D341Med (cell line): ENCODE results near the gene CYP21A2.
"Not testable (repeated sequence)": the region's sequence is repeated elsewhere in the genome, so short reads cannot be mapped to it uniquely, and the experiment has no call there.

Source experiments
- DNase-seq: peaks from one replicate; pipeline ENCODE4 v3.0.0; 2012; ENCODE audit warnings: low spot score

Gene CYP21A2

DNA sequence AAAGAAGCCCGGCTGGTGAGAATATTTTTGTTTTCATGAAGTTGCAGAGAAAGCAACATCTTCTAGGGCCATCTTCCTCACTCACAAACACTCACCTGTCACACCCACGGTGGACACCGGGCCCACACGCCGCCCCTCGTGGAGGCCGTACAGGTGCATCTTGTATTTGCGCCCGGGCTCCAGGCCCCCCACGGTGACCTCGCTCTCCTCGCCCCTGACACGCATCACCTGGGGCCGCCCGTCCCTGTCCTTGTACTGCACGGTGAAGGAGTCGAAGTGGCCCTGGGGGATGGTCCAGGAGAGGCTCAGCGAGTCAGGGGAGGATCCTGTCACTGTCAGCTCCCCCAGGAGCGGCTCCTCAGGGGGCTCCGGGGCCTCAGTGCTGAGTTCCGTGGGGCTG, 17.5 kb downstream of the CYP21A2 start:
- DNase-seq: not testable (repeated sequence)

DNA sequence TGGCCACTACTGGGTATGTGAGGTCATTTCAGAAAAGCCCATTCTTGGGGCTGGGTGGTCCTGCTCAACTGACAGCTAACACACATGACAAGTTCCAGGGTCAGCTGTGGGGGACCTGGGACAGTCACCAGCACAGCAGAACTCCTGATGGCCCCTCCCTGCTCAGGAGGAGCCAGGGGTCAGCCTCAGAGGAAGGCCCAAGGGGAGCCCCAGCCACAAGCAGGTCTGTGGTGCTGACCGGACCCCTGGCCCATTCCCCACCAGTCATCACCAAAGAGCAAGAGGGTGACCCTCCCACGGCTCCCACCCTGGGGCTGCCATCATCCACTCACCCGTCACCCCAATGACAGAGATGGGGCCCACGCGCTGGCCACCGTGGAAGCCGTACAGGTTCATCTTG, 18.0 kb downstream of the CYP21A2 start:
- DNase-seq: no peak

DNA sequence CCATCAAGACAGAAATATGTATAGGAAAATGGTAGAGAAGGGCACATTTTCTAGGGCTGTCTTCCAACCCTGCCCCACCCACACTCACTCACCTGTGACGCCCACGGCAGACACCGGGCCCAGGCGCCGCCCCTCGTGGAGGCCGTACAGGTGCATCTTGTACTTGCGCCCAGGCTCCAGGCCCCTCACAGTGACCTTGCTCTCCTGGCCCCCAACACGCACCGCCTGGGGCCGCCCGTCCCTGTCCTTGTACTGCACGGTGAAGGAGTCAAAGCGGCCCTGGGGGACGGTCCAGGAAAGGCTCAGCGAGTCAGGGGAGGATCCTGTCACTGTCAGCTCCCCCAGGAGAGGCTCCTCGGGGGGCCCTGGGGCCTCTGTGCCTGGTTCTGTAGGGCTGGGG, 19.8 kb downstream of the CYP21A2 start:
- DNase-seq: no peak

DNA sequence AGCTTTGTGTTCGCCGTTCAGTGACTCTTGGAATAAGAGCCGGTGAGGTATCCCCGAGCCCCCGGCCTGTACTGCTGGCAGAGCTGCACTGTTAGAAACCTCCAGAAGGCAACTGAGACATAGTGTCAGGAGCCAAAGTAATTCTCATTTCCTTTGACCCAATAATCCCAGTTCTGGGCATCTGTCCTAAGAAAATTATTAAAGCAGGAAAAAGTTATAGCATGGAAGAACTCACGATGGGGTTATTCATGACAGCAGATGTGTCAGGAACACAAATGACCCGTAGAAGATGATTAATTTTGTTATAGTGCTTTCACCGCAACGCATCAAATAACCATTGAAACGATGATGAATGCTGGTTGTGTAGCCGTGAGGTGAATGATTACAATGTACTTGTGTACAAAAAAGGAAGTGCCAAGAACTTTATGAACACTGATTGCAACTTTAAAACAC, 20.3 kb downstream of the CYP21A2 start:
- no peak for DNase-seq

DNA sequence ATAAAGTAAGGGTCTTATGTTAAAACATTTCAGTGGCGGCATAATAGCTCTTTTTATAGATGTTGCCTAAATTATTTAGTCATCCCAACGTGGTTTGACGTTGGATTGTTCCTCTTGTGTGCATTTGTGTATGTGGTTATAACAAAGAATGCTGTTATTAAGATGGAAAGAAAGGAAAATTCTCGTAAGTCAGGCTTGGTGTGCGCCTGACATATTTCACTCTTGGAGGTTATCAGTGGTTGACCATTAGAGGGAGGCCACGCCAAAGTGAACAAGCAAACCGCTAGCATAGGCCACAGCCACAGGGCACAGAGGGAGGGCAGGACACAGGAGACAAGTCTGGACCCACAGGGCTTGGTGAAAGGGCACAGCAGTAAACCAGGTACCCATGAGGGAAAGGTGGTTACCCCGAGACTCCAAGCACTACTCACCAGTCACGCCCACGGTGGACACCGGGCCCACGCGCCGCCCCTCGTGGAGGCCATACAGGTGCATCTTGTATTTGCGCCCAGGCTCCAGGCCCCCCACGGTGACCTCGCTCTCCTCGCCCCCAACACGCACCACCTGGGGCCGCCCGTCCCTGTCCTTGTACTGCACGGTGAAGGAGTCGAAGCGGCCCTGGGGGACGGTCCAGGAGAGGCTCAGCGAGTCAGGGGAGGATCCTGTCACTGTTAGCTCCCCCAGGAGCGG, 22.9 kb downstream of the CYP21A2 start:
- DNase-seq: no peak

DNA sequence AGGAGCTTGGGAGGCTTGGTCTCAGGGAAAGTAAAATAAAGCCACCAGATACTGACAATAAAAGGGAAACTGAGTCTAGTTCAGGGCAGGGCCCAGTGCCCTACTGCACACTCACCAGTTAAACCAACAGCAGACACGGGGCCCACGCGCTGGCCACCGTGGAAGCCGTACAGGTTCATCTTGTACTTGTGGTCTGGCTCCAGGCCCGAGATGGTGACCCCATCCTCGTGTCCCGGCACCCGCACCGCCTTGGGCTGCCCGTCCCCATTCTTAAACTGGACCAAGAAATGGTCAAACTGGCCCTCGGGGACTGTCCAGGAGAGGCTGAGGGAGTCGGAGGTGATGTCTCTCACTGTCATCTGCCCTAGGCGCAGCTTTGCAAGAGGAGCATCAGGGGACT, 26.5 kb downstream of the CYP21A2 start:
- no peak for DNase-seq

DNA sequence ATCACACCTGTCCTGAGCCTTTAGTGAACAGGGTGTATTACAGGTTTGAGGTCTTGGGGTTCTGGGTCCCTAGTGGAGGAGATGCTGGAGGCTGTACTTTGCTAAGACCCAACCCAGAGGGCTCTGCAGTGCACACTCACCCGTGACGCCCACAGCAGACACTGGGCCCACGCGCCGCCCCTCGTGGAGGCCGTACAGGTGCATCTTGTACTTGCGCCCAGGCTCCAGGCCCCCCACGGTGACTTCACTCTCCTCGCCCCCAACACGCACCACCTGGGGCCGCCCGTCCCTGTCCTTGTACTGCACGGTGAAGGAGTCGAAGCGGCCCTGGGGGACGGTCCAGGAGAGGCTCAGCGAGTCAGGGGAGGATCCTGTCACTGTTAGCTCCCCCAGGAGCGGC, 29.3 kb downstream of the CYP21A2 start:
- not testable (repeated sequence) for DNase-seq

DNA sequence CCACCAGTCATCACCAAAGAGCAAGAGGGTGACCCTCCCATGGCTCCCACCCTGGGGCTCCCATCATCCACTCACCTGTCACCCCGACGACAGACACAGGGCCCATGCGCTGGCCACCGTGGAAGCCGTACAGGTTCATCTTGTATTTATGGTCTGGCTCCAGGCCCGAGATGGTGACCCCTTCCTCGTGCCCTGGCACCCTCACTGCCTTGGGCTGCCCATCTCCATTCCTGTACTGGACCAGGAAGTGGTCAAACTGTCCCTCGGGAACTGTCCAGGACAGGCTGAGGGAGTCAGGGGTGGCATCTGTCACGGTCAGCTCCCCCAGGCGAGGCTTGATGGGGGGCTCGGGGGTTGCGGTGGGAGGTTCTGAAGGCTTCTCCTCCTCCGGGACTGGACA, 30.1 kb downstream of the CYP21A2 start:
- not testable (repeated sequence) for DNase-seq

DNA sequence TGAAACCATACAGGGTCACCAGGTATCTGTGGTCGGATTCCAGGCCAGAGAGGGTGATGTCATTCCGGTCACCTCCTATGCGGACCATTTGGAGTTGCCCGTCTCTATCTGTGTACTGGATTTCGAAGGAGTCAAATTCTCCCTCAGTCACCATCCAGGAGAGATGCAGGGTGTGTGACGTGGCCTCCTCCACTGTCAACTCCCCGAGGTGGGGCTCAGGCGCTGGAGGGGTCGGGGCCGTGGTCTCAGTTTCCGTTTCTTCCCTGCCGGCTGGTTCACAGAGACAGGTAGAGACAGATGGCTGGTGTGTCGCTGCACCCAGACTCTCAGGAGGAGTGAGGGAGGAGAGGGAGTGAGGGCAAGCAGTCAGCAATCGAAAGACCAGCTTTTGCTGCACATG, 30.7 kb downstream of the CYP21A2 start:
- DNase-seq: no peak

DNA sequence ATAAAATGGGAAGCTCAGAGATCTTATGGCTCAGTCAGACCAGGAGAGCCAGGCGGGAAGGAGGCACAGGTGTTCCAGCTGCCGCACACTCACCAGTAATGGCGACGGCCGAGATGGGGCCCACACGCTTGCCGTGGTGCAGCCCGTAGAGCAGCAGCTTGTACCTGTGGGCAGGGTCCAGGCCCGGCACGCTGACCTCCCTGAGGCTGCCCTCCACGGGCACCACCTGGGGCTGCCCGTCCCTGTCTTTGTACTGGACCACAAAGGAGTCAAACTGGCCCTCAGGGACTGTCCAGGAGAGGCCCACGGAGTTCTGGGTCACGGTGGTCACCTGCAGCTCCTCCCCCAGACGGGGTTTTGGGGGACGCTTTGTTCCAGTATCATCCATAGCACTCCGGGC, 31.2 kb downstream of the CYP21A2 start:
- no peak for DNase-seq

DNA sequence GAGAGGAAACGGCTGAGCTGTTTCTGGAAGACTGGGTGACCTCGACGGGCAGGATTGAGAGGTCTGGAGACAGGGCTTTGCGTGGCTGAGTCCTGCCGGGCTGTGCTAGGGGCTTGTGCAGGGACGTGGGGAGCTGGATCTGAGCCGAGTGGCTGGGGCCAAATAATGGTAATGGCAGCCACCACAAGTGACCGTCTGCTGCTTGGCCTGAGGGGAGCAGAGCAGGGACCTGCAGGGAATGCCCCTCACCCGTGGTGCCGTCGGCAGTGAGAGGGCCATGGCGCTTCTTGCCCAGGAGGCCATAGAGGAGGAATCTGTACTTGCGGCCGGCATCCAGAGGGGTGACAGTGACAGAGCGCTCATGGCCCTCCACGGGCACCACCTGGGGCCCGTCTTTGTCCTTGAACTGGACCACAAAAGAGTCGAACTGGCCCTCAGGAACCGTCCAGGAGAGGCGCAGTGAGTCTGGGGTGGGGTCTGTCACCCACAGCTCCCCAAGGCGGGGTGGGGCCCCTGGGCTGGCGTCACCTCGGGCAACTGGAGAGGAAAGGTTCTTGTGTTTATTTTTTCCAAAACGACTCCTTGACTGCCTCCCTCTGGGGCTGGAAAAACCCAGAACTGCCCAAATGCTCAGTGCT, 31.8 kb downstream of the CYP21A2 start:
- no peak for DNase-seq

DNA sequence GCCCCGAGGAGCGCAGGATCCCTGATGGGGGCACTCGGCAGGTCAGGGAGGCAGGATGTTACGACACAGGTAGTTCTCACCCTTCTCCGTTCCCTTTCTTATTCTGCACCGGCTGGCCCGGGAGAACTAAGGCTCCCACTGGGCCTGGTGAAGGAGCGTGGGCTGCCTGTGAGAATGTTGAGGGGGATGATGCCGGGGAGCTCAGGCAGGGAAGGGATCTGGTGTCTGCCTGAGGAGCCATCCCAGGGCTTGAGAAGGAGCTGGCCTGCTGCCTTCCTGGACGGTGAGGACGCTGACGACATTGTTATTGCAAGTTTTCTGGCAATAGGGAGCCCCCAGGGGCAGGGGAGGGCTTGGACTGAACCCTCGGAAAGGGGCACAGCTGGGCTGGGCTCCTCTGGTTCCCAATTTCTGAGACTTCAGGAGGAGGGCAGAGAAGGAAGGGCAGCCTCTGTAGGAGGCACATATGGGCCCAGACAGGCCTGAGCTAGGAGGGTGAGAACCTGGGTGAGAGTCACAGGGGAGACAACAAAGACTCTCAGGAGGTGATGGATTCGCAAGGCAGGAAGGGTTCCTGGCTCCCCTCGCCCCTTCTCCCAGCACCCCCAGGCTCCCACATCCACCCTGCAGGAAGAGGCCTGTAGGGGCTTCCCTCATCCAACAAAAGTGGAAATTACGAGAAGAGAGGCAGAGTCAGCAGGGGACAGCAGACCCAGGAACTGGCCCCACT, 32.8 kb downstream of the CYP21A2 start:
- DNase-seq: no peak

DNA sequence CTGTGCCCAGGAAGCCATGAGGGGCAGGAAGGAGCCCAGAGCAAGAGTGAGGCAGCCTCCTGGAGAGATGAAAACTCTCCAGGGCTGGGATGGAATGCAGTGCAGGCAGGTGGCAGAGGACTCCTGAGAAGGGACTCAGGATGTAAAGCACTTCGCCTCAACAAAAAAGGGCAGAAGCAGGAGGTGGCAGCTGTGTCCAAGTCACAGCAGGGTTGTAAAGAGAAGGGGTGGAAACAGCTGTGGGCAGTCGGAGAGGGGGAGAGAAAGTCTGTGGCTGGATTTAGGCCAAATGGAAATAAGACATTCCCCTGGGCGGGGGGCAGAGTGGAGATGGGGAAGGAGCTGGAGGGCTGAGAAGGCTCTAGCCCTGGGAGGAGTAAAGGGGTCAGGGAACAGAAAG, 34.9 kb downstream of the CYP21A2 start:
- DNase-seq: no peak

DNA sequence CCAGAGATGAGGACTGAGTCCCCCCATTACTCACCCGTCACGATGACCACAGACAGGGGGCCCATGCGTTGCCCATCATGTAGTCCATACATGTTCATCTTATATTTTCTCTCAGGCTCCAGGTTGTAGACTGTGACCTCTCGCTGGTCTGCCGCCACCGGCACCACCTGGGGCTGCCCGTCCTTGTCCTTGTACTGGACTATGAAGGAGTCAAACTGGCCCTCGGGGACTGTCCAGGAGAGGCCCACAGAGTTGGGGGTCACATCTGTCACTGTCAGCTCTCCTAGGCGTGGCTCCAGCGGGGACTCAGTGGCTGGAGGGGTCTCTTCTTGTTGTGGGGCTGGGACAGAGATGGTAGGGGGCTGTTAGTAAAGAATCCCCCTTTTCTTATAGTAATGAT, 35.4 kb downstream of the CYP21A2 start:
- DNase-seq: no peak

DNA sequence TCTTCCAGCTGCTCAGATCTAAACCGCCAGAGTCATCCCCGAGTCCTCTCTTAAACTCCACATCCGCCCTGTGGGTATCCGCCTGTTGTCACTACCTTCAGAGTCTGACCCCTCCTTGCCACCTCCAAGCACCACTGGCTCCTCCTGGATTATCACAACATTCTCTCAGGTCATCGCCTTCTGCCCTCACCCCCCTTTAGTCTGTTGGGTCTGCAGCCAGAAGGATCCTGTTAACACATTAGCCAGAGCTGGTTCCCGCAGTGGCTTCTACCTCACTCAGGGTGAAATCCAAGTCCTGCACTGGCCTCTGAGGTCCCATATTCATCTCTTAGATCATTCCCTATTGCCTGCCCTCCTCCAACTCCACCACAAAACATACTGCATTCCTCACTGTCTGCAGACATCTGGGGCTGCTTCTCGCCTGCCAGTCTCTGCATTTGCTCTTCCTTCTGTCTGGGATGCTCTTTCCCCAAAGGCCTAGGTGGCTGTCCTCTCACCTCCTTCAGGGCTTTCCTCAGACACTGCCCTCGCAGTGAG, 36.8 kb downstream of the CYP21A2 start:
- DNase-seq: no peak

DNA sequence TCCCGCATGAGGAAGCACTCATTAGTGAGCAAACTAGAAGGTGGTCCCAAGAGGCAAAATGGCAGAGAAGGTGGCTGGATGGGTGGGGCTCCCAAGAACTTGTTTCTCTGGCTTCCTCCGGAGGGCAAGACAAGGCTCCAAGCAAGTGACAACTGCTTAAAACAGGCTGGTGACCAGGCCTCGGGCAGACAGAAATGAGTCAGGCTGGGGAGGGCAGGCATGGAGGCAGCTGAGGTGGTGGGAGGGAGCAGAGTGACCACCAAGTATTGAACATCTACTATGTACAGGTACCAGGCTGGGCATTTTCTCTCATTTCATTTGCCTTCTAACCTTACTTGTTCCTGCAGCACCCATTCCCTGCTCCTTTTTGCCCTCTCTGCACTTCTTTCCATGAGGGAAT, 37.6 kb downstream of the CYP21A2 start:
- DNase-seq: no peak

DNA sequence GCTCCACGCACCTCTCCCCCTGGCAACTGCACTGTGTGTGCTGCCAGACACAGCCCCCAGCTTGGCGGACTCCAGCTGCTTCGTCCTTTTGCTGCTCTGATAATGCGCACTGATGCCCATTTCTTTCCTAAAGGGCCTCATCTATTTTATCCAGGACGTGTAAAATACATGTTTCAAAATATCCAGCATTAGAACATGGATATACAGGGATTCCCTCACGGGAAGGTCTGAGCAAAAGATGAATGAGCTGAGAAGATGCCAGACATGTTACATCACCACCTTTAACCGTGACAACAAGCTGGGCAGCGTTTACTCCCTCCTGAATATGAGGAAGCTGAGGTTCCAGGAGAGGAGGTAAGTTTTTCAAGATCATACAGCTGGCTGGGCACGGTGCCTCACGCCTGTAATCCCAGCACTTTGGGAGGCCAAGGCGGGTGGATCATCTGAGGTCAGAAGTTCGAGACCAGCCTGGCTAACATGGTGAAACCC, 38.1 kb downstream of the CYP21A2 start:
- DNase-seq: no peak

DNA sequence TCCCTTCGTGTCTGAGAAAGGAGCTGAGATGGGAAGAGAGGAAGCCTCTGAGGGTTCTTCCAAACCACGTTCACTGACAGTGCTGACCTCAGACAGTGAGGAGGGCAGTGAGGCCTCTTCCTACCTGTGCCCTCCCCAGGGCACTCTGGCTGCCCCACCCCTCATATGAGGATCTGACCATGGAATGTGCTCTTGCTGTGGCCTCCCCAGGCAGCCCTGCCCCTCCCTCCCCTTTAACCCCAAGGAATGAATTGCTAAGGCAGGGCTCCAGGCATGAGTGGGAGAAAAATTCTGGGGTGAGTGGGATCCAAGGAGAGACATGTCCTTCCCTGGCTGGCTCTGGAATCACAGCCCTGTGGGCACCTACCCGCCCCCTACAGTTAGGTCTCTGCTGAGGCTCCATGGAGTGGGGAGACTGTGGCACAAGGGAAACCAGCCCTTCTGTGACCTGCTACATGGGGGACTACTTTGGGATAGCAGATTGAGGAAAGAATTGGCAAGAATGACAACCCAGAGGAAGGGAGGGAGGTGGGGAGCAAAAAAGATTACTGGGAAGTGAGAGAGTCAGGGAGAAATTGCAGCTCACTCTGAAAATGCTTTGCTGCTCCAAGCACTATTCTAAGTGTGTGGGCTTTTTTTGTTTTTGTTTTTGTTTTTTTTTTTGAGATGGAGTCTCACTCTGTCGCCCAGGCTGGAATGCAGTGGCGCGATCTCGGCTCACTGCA, 41.5 kb downstream of the CYP21A2 start:
- DNase-seq: no peak

DNA sequence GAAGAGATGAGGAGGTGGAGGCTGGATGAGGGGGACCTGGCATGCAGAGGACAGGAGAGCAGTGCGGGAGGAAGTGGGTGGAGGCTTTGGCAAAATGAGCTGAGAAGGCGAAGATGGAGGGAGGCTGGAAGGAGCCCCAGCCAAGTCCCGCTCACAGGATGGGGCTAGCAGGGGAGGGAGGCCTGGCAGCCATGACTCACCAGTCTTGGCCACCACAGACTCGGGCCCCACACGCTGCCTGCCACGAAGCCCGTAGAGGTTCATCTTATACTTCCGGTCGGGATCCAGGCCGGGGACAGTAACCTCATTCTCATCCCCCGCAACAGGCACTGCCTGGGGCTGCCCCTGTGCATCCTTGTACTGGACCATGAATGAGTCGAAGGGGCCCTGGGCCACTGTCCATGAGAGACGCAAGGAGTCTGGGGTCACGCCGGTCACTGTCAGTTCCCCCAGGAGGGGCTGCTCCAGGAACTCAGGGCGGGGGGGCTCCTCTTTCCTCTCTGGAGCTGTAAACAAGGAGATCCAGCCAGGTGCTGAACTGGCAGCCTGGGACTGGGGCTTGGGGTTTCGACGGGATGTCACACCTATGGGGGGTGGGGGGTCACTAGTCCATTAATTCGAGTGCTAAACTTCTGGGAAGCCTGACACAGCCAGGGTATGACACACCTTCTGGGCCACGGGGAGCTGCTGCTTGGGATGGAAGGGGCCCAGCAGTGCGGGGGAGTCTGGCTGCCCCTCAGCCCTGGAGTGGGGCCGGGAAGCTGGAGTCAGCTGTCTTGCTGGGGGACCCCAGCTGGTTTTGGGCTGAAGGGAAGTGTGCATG, 43.2 kb downstream of the CYP21A2 start:
- no peak for DNase-seq

DNA sequence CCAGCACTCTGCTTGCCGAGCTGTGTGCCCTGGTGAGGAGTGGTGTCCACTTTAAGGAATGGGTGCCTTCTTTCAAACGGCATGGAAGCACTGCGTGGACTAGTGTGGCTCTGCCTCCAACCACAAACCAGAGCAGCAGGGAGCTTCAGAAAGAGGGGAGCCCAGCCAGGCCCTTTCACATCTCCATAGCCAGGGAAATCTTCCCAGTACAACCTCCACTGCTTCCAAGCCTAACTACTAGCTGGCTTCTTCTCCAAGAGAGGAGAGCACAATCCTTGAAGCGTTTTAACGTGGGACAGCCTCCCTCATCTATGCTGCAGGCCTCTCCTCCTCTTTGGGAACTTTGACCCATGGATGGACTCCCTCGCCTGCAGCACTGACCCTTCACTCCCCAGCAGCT, 44.3 kb downstream of the CYP21A2 start:
- DNase-seq: no peak

DNA sequence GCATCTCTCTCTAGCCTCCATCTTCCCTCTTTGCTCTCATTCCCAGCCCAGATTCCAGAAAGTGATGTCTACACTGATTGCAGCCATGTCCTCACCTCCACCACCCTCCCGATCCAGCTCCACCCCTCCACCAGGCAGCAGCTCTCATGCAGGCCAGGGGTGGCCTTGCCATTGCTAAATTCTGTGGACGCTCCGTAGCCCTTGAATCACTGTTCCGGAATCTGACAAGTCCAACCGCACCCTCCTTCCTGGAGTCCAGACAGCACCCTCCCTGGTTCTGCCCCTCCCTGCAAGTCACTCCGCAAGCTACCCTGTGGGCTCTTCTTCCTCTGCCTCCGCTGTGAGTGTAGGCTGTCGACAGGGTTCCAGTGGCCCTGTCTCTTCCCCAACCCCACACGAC, 44.7 kb downstream of the CYP21A2 start:
- DNase-seq: no peak
